SU-DHL-6 (cell line): ENCODE results near the gene SYT15.
"Not testable (repeated sequence)": the region's sequence is repeated elsewhere in the genome, so short reads cannot be mapped to it uniquely, and the experiment has no call there.

Experiments used
- H2AFZ ChIP-seq: fragments of 200-600 bp; sonication (generic); 2 replicates; pipeline ENCODE4 v1.6.1; 2014; ENCODE audit warnings: low read depth, mild to moderate bottlenecking, moderate library complexity, mixed read lengths, antibody characterized with exemption, low read length; ENCODE audit not compliant: severe bottlenecking
- H3F3A ChIP-seq: fragments of 200-600 bp; shearing (Covaris generic); 2 replicates; pipeline ENCODE4 v1.6.0; 2016; ENCODE audit warnings: antibody characterized with exemption, mild to moderate bottlenecking; ENCODE audit not compliant: insufficient read depth
- H3K27ac ChIP-seq: fragments of 200-600 bp; sonication (generic); 2 replicates; pipeline ENCODE4 v1.5.1; 2016; ENCODE audit warnings: low read depth, mild to moderate bottlenecking, low read length, moderate library complexity, mixed read lengths
- H3K27me3 ChIP-seq: fragments of 200-600 bp; sonication (generic), shearing (Covaris generic); 2 replicates; pipeline ENCODE4 v1.6.0; 2014; ENCODE audit warnings: mild to moderate bottlenecking, low read length
- H3K36me3 ChIP-seq: fragments of 200-600 bp; sonication (generic); 2 replicates; pipeline ENCODE4 v1.6.1; 2014; ENCODE audit warnings: mild to moderate bottlenecking, low read length, mixed read lengths
- H3K4me2 ChIP-seq: fragments of 300-600, 200-600 bp; shearing (Covaris generic), sonication (generic); 2 replicates; pipeline ENCODE4 v1.6.0; 2014; ENCODE audit warnings: low read length, low read depth, mild to moderate bottlenecking; ENCODE audit not compliant: poor library complexity, severe bottlenecking
- H3K4me3 ChIP-seq: fragments of 200-600 bp; sonication (generic); 2 replicates; pipeline ENCODE4 v1.5.1; 2014; ENCODE audit warnings: antibody characterized with exemption, low read length, mild to moderate bottlenecking, mixed read lengths; ENCODE audit not compliant: insufficient read depth, poor library complexity, severe bottlenecking
- H3K79me2 ChIP-seq: fragments of 200-600 bp; sonication (generic); 2 replicates; pipeline ENCODE4 v1.6.1; 2014; ENCODE audit warnings: mild to moderate bottlenecking, low read length, moderate library complexity; ENCODE audit not compliant: insufficient read depth
- H3K9ac ChIP-seq: fragments of 200-600 bp; sonication (generic); 2 replicates; pipeline ENCODE4 v1.7.0; 2014; ENCODE audit warnings: mild to moderate bottlenecking, low read length
- H3K9me2 ChIP-seq: fragments of 200-600 bp; sonication (generic); replicated peaks from 2 replicates; pipeline ENCODE4 v1.6.1; 2014; ENCODE audit warnings: low read length; ENCODE audit not compliant: insufficient read depth
- H3K9me3 ChIP-seq: fragments of 200-600 bp; sonication (generic); 2 replicates; pipeline ENCODE4 v1.6.1; 2014; ENCODE audit warnings: low read length, mixed read lengths; ENCODE audit not compliant: insufficient read depth
- H4K20me1 ChIP-seq: fragments of 200-600 bp; sonication (generic); 2 replicates; pipeline ENCODE4 v1.6.1; 2014; ENCODE audit warnings: low read depth, mild to moderate bottlenecking, antibody characterized with exemption, low read length, moderate library complexity, mixed read lengths
- CTCF ChIP-seq: fragments of 200-600 bp; sonication (generic); IDR thresholded peaks from one replicate; pipeline ENCODE4 v1.5.1; 2017; ENCODE audit warnings: antibody characterized with exemption, mild to moderate bottlenecking, low read length, moderate library complexity; ENCODE audit not compliant: insufficient read depth, poor library complexity, severe bottlenecking
- EZH2phosphoT487 ChIP-seq: fragments of 200-600 bp; sonication (generic), shearing (Covaris generic); conservative IDR thresholded peaks from 2 replicates; pipeline ENCODE4 v1.6.1; 2018; ENCODE audit warnings: mild to moderate bottlenecking, antibody characterized with exemption, low read length, moderate library complexity, mixed read lengths

The SYT15 gene

DNA sequence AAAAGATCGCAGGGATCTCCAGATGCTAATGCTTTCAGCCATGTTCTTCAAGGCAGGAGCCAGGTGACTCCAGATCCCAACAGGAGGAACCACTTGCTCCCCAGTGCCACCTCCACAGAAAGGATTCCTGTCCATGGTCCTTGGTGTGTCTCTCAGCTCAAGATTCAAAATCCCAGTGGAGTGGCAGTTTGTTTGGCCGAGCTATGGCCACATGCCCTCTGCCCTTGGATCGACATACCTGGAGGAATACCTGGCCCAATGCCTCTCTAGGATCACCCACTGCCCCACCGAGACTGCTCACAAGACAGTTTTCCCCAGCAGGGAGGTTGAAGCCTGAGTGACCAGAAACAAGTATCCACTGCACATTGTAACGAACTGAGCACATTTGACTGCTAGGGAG is 18.5 kb upstream of the SYT15 start:
- Histone ChIP-seq H3K27me3 (no peaks in the 10 kb centered on the region), H3K36me3 (no peaks in the 10 kb centered on the region), H3K79me2 (no peaks in the 10 kb centered on the region), H3K4me3 (no peak overlapping the region), H2AFZ (no peak overlapping the region), H3K9me2 (no peaks in the 10 kb centered on the region), H3K9ac (no peak overlapping the region), H3K4me2 (no peak overlapping the region), H3K9me3 (no peaks in the 10 kb centered on the region), H3K27ac (no peak overlapping the region), H4K20me1 (no peaks in the 10 kb centered on the region), H3F3A (no peaks in the 10 kb centered on the region)
- TF ChIP-seq CTCF (no peak), EZH2phosphoT487 (no peak)

DNA sequence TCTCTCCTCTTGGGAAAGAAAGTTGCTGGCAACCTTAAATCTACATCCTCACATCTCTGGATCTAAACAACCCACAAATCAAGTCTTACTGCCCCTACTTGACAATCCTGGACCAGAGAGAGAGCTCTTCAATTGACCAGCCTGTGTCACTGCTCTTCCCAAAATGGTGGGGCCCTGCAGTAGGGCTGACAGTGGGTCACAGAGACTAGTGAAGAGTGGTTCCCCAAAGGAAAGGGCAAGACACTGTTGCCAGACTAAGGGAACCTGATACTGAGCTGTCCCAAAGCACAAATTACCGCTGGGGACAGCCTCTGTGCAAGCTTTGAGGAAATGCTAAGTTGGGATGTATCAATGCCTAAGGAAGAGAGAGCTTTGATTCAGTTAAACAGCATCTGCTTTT is 18.0 kb upstream of the SYT15 start:
- no peaks in the 10 kb centered on the region for H3K9me2 ChIP-seq
- no peak overlapping the region for H2AFZ ChIP-seq
- no peaks in the 10 kb centered on the region for H3K9me3 ChIP-seq
- no peaks in the 10 kb centered on the region for H3K79me2 ChIP-seq
- H3K4me3 ChIP-seq = no peak overlapping the region
- H3F3A ChIP-seq = no peaks in the 10 kb centered on the region
- TF ChIP-seq EZH2phosphoT487 (no peak), CTCF (no peak)
- no peaks in the 10 kb centered on the region for H3K36me3 ChIP-seq
- H3K27me3 ChIP-seq = no peaks in the 10 kb centered on the region
- no peak overlapping the region for H3K9ac ChIP-seq
- no peaks in the 10 kb centered on the region for H4K20me1 ChIP-seq
- H3K27ac ChIP-seq = no peak overlapping the region
- no peak overlapping the region for H3K4me2 ChIP-seq

DNA sequence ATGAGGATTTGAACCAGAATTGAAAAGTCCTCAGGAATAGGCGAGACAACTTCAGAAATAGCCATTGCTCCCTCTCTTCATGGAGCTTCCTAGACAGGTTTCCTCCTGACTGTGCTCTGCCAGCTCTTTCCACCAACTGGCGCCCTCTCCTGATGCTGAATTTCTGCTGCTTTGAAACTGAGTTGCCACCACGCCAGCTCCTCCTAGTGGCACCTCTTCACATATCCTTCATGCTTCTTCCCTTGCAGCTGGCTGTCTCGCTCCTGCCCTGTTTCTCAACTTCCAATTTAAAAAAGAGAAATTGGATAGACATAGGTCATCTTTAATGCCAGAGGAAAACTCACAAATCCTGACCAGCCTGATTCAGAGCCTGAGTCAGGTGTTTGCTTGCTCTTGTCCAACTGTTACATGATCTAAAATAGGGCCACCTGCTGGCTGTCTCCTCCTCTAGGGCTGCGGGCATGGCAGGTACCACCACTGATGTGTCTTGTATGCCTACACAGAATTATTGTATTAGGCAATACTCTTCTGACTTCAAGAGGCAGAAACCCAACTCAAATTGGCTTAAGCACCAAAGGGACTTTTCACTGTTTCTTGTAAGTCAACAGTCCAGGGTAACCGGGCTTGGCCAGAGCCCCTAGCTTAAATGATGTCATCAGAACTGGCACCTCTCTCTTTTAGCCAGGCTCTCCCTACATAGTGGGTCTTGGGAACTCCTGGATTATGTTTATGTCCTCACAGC is 13.2 kb upstream of the SYT15 start:
- H3K27ac ChIP-seq, H4K20me1 ChIP-seq, H2AFZ ChIP-seq, H3F3A ChIP-seq, H3K79me2 ChIP-seq, H3K4me2 ChIP-seq, H3K4me3 ChIP-seq, H3K9me3 ChIP-seq, H3K9me2 ChIP-seq, H3K9ac ChIP-seq, H3K27me3 ChIP-seq, H3K36me3 ChIP-seq: not testable (repeated sequence)
- peak; percentile 46 for TF ChIP-seq CTCF

DNA sequence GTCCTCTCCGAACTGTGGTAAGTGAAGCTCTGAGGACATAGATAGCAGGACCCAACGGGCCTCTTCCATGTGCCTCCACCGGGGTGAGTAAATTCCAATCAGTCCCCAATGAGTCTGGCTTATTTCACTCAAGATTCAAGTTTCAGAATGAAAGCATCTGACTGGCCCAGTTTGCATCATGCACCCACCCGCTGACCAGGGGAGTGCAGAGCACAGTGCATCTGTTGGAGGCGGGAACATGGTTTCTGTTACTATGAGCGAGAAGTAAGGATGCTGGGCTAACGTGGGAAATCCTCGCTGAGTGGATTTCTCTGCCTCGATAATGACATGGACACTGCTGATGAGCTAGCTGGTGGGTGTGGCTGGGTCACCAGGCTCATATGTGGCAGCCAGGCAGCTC is 11.8 kb upstream of the SYT15 start:
- not testable (repeated sequence) for H4K20me1 ChIP-seq, H3K36me3 ChIP-seq, H3K9me2 ChIP-seq, H3F3A ChIP-seq, H3K79me2 ChIP-seq, H3K27me3 ChIP-seq, H3K27ac ChIP-seq, H3K4me2 ChIP-seq, H2AFZ ChIP-seq, H3K9me3 ChIP-seq, H3K9ac ChIP-seq, H3K4me3 ChIP-seq

GRCh38 chr10:46570655-46571054 is 8.3 kb upstream of the SYT15 start:
- H4K20me1 ChIP-seq, H3K9me3 ChIP-seq, H3K4me3 ChIP-seq, H3K4me2 ChIP-seq, H3K9ac ChIP-seq, H3K27ac ChIP-seq, H2AFZ ChIP-seq, H3K27me3 ChIP-seq, H3K9me2 ChIP-seq, H3K36me3 ChIP-seq, H3K79me2 ChIP-seq, H3F3A ChIP-seq: not testable (repeated sequence)

- H3K27ac ChIP-seq, H4K20me1 ChIP-seq, H3K9ac ChIP-seq, H3K9me3 ChIP-seq, H3F3A ChIP-seq, H3K79me2 ChIP-seq, H3K9me2 ChIP-seq, H3K4me2 ChIP-seq, H2AFZ ChIP-seq, H3K36me3 ChIP-seq, H3K27me3 ChIP-seq, H3K4me3 ChIP-seq: not testable (repeated sequence)
These were observed 6.2 kb upstream of the SYT15 start for GRCh38 chr10:46572765-46573164.
